Measurements from ENCODE around the gene C16orf54.
"Not testable (repeated sequence)": the region's sequence is repeated elsewhere in the genome, so short reads cannot be mapped to it uniquely, and the experiment has no call there.

Gene C16orf54

GRCh38 chr16:29753516-29753915 lies 7.7 kb upstream of the C16orf54 start:
- TF ChIP-seq PAX5 (IDR thresholded peaks at IDR 0.05; ENCODE audit: insufficient read depth, low read length, severe bottlenecking) = no peak
- DNase-seq (ENCODE audit: insufficient read length, low spot score) (no peak), FAIRE-seq (no peak)

GRCh38 chr16:29748760-29749149 lies 3.0 kb upstream of the C16orf54 start:
- FAIRE-seq; DNase-seq (ENCODE audit: insufficient read length, low spot score): not testable (repeated sequence)

GRCh38 chr16:29747947-29748759 lies 2.4 kb upstream of the C16orf54 start:
- no peak for DNase-seq (ENCODE audit: insufficient read length, low spot score)
- TF ChIP-seq POLR2AphosphoS5 (IDR thresholded peaks at IDR 0.05; ENCODE audit: low read depth, low read length) (no peak), TAF1 (IDR thresholded peaks at IDR 0.05; ENCODE audit: low read depth, low read length) (no peak), POU2F2 (IDR thresholded peaks at IDR 0.05; ENCODE audit: low read depth, low read length) (no peak), POLR2A (IDR thresholded peaks at IDR 0.05; ENCODE audit: low read depth, low read length) (no peak), SPI1 (IDR thresholded peaks at IDR 0.05; ENCODE audit: low read depth, low read length) (no peak), PAX5 (IDR thresholded peaks at IDR 0.05; ENCODE audit: insufficient read depth, low read length, severe bottlenecking) (no peak)
- FAIRE-seq = no peak

GRCh38 chr16:29746518-29746917 lies 728 bp upstream of the C16orf54 start:
- not testable (repeated sequence) for DNase-seq (ENCODE audit: insufficient read length, low spot score); FAIRE-seq

GRCh38 chr16:29745121-29745852 lies 503 bp downstream of the C16orf54 start:
- TF ChIP-seq POU2F2 (IDR thresholded peaks at IDR 0.05; ENCODE audit: low read depth, low read length) = no peak; the same call in 1 of the 2 replicates
- peak; percentile 88 for TF ChIP-seq SPI1 (IDR thresholded peaks at IDR 0.05; ENCODE audit: low read depth, low read length)
- DNase-seq (ENCODE audit: insufficient read length, low spot score) (peak; percentile 59), FAIRE-seq (peak; percentile 65)

GRCh38 chr16:29744541-29745101 lies 1.2 kb downstream of the C16orf54 start:
- TF ChIP-seq POU2F2 (IDR thresholded peaks at IDR 0.05; ENCODE audit: low read depth, low read length) = no peak
- no peak for TF ChIP-seq POLR2AphosphoS5 (IDR thresholded peaks at IDR 0.05; ENCODE audit: low read depth, low read length)
- no peak for TF ChIP-seq PAX5 (IDR thresholded peaks at IDR 0.05; ENCODE audit: insufficient read depth, low read length, severe bottlenecking)
- no peak for TF ChIP-seq POLR2A (IDR thresholded peaks at IDR 0.05; ENCODE audit: low read depth, low read length)
- no peak for TF ChIP-seq TAF1 (IDR thresholded peaks at IDR 0.05; ENCODE audit: low read depth, low read length)
- TF ChIP-seq SPI1 (IDR thresholded peaks at IDR 0.05; ENCODE audit: low read depth, low read length) = no peak
- DNase-seq (ENCODE audit: insufficient read length, low spot score) (peak; percentile 26), FAIRE-seq (no peak)

GRCh38 chr16:29743827-29744531 lies 1.8 kb downstream of the C16orf54 start:
- DNase-seq (ENCODE audit: insufficient read length, low spot score) (no peak), FAIRE-seq (no peak)
- TF ChIP-seq TAF1 (IDR thresholded peaks at IDR 0.05; ENCODE audit: low read depth, low read length) = no peak
- no peak for TF ChIP-seq POLR2AphosphoS5 (IDR thresholded peaks at IDR 0.05; ENCODE audit: low read depth, low read length)
- no peak for TF ChIP-seq SPI1 (IDR thresholded peaks at IDR 0.05; ENCODE audit: low read depth, low read length)
- TF ChIP-seq POLR2A (IDR thresholded peaks at IDR 0.05; ENCODE audit: low read depth, low read length) = no peak
- no peak for TF ChIP-seq POU2F2 (IDR thresholded peaks at IDR 0.05; ENCODE audit: low read depth, low read length)
- no peak for TF ChIP-seq PAX5 (IDR thresholded peaks at IDR 0.05; ENCODE audit: insufficient read depth, low read length, severe bottlenecking)

GRCh38 chr16:29743475-29743826 lies 2.3 kb downstream of the C16orf54 start:
- DNase-seq (ENCODE audit: insufficient read length, low spot score) = no peak
- FAIRE-seq = no peak
- TF ChIP-seq POLR2AphosphoS5 (IDR thresholded peaks at IDR 0.05; ENCODE audit: low read depth, low read length) (no peak), SPI1 (IDR thresholded peaks at IDR 0.05; ENCODE audit: low read depth, low read length) (no peak), POLR2A (IDR thresholded peaks at IDR 0.05; ENCODE audit: low read depth, low read length) (no peak), POU2F2 (IDR thresholded peaks at IDR 0.05; ENCODE audit: low read depth, low read length) (no peak), TAF1 (IDR thresholded peaks at IDR 0.05; ENCODE audit: low read depth, low read length) (no peak), PAX5 (IDR thresholded peaks at IDR 0.05; ENCODE audit: insufficient read depth, low read length, severe bottlenecking) (no peak)

- FAIRE-seq = no peak
- TF ChIP-seq PAX5 (IDR thresholded peaks at IDR 0.05; ENCODE audit: insufficient read depth, low read length, severe bottlenecking) (no peak), SPI1 (IDR thresholded peaks at IDR 0.05; ENCODE audit: low read depth, low read length) (no peak)
- no peak for DNase-seq (ENCODE audit: insufficient read length, low spot score)
These were observed 3.0 kb downstream of the C16orf54 start for GRCh38 chr16:29742683-29743275.

- DNase-seq (ENCODE audit: insufficient read length, low spot score); FAIRE-seq: not testable (repeated sequence)
These were observed 5.2 kb downstream of the C16orf54 start for GRCh38 chr16:29740630-29741015.

- FAIRE-seq = peak; percentile 55
- not testable (repeated sequence) for DNase-seq (ENCODE audit: insufficient read length, low spot score)
These were observed 5.7 kb downstream of the C16orf54 start for GRCh38 chr16:29739927-29740629.

All from GM12891 (cell line).